Activated T-cell treated with anti-CD3 and anti-CD28 coated beads for 24 hours (primary cell): ENCODE results near the gene DST.

Experiments used
- DNase-seq: peaks from one replicate; pipeline ENCODE4 v3.0.0-alpha.2; 2020; ENCODE audit warnings: low read depth

The DST gene

DNA sequence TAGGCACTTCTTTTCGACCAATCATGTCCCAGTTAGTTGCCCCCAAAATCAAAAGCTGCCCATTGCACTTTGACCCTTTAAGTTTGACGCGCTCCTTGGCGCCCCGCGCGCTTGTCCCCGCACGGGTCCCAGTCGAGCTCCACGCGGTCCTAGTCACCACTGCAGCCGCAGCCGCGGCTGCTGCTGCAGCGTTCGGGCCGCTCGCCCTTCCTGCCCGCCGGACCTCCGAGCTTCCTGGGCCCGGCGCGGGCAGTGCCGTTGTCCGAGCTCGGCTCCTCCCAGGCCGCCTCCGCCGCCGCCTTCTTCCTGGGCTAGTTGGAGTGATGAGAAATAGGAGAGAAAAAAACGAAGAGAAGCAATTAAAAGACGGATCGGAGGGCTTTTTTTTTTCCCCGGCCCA is 209.6 kb downstream of the DST start:
- no peak for DNase-seq

DNA sequence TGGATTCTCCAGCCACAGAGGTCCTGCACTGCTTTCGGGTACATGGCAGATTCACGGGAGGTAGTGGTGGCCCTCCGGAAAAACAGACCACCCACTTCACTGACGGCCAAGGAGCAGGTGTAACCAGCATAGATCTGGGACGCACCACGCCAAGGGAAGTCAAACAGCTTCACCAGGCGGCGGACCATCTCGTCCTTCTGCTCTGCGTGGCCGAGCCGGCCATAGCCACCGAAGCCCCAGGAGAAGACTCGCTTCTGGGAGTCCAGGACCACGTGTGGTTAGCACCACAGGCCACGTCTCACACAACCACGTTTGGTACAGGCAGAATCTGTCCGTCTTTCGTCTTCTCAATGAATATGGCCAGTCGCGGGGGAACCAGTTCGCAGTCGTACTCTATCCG is 210.5 kb downstream of the DST start:
- no peak for DNase-seq

DNA sequence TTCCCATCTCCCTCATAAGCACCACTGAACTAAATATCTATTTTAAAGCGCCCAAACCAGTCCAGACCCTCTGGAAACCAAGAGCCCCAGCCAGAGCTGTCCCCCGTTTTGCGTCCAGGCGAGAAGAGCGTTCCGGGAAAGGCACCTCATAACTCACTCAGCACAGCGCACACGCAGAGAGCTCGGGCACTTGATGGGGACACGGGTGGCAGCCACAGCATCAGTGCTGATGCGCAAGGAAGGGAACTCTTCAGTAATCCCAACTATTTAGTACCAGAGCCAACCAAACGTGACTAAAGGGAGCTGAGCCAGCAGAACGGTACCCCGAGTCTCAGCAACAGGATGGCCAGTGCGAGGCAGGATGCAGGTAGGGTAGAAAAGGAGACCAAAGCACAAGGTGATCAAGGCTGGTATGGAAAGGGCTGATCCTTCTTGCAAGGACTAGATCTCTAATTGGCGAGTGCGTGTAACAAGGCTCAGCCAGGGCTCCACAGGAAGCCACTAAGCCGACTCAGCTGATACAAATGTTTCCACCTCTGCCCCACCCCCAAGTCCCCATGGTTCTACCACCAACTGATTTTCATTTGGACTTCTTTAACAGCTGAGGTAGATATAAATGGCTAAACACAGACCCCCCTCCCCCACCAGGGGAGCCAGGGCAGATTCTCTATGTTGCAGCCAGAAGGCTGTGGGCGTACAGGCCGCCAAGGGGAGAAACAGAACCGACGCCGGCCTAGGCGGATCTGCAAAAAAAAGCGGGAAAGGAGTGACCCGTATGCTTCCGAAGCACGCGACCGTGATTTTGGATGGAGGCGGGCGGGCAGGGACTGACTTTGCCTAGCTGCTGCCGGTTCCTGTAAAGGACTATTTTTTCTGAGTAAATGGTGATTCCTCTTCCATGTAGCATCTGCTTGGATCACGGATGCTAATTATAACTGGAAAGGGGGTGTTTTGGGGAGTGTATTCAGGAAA is 211.8 kb downstream of the DST start:
- DNase-seq: no peak

DNA sequence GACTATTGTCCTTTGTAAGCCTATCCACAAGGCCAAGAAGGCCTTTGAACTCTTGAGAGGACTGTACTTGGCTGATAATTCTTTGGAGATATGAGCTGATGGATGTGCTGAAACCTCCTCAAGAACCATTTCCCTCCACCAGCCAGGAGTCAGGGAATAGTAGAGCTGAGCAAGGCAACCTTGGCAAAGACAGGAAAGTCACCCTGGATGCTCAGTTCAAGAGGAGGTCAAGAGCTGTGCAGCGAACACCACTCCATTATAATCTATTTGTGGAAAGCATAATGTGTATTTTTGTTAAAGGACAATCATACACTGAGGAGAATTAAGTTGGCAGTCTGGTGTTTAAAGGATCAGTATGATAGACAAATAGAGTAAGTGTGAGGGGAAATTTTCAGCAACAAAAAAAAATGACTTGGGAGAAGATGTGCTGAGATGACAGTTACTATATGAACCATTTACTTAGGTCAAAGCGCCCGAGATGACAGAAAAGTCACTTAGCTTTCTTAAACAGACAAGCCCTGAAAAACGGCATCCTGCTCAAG is 218.1 kb downstream of the DST start:
- no peak for DNase-seq

DNA sequence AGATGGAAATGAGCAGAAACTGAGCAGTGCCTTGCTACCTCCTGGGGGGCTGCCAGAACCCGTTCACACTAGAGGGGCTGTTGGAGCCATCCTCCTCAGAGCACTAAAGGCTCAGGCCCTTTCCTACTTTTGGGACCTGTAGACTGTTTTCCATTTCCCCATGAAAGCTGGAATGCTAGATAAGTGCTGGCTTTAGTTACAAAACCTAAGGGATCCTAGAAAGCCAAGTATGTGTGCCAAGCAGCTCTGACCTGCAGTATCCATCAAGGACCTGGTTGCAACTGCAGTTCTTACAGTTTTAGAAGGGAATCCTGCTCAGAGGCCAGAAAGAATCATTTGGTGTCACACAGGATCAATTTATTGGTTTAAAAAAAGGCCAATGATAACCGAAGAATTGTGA is 218.6 kb downstream of the DST start:
- no peak for DNase-seq

DNA sequence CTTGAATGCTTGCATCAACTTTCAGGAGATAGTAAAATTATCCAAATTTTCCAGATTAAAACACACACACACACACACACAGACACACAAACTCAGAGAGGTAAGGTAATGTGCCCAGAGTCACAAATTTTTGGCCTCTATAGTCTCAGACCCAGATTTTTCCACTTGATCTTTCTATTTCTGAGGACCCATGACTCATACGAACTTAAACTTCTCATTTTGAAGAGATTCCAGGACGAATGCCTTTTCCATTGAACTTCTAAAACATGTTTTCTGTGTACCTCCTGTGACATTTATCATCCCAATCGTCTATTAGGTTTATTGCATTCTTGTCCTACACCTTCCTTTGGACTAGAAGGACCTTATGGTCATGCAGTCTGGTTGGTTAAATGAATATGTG is 222.4 kb downstream of the DST start:
- no peak for DNase-seq

DNA sequence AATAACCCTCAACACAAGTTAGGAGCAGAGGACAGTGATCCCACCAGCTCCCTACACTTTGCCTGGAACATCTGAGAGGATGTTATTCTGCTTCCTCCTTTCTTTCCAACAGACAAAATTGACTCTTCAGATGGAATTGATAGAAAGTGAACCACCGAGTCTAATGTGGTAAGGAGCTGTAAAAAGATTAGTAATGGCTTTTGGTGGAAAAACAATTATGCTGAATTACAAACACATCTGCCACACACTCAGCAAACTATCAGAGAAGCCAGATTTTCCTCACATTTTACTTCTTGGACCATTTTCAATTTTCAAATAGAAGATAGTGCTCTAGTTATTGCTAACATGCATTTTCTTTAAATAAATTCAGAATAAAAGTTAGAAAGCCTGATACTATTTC is 223.5 kb downstream of the DST start:
- no peak for DNase-seq

DNA sequence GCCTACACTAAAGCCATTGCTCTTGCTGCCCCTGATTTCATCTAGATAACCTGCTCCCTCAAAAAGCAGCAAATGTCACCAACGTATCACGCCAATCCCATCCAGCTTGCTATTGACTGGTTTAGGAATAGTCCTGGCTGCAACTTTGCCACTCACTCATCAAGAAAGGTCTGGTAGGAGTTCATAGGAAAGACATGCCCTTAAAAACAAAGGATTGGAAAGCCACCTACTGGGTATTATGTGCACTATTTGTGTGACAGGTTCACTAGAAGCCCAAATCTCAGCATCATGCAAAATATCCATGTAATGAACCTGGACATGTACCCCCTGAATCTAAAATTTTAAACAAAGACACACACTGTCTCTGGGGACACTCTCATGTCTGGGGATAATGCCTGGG is 224.9 kb downstream of the DST start:
- DNase-seq: no peak

DNA sequence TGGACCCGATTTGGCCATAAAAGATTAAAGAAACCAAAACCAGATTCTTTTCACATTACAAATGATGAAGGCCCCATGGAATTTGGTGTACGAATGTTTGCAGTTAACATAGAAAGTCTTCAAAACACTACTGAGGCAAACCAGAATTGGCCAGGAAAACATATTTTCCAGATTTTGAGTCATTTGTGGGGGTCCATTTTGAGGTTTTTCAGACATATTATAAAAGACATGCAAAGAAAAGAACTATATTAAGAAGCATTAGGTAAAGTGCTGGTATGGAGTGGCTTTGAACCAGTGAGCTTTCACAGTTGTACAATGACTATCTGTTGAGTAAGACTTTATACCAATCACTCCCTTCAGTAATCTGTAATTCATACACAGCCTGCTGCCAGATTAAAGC is 226.4 kb downstream of the DST start:
- DNase-seq: no peak

DNA sequence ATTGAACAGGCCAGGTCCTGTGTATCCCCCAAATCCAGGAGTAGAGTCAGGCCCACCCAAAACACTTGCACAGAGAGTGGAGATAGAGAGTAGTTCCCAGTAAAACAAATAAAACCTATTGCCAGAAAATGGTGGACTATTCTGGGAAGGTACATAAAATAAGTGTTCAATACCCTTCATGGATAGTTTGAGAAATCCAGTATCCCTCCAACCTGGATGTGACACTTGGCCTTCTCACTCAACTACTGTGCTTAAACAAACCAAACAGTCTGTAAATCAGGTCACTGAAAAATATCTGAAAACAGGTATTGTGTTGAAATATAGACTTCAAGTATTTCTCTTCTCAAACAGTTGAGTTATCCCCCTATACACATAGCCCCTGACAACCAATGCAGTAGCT is 233.7 kb downstream of the DST start:
- no peak for DNase-seq
